ENCODE data around the gene MCF2L2.

GRCh38 chr3:183178512-183178832 lies 249.9 kb downstream of the MCF2L2 start:
- TF ChIP-seq LEF1 (IDR thresholded peaks at IDR 0.05; ENCODE audit: borderline replicate concordance): no peak
- TF ChIP-seq TARDBP (IDR thresholded peaks at IDR 0.05): no peak
- TF ChIP-seq BHLHE40 (IDR thresholded peaks at IDR 0.05; ENCODE audit: borderline replicate concordance): no peak
- TF ChIP-seq NFRKB (IDR thresholded peaks at IDR 0.05): no peak
- no peak for TF ChIP-seq SP1 (IDR thresholded peaks at IDR 0.05)
- no peak for TF ChIP-seq FOXK2 (IDR thresholded peaks at IDR 0.05)
- TF ChIP-seq HDGF (IDR thresholded peaks at IDR 0.05; ENCODE audit: borderline replicate concordance): no peak
- TF ChIP-seq PKNOX1 (IDR thresholded peaks at IDR 0.05): no peak

Data from HEK293T (cell line).